ENCODE data around the gene NCAPG.

NCAPG gene, protein sequence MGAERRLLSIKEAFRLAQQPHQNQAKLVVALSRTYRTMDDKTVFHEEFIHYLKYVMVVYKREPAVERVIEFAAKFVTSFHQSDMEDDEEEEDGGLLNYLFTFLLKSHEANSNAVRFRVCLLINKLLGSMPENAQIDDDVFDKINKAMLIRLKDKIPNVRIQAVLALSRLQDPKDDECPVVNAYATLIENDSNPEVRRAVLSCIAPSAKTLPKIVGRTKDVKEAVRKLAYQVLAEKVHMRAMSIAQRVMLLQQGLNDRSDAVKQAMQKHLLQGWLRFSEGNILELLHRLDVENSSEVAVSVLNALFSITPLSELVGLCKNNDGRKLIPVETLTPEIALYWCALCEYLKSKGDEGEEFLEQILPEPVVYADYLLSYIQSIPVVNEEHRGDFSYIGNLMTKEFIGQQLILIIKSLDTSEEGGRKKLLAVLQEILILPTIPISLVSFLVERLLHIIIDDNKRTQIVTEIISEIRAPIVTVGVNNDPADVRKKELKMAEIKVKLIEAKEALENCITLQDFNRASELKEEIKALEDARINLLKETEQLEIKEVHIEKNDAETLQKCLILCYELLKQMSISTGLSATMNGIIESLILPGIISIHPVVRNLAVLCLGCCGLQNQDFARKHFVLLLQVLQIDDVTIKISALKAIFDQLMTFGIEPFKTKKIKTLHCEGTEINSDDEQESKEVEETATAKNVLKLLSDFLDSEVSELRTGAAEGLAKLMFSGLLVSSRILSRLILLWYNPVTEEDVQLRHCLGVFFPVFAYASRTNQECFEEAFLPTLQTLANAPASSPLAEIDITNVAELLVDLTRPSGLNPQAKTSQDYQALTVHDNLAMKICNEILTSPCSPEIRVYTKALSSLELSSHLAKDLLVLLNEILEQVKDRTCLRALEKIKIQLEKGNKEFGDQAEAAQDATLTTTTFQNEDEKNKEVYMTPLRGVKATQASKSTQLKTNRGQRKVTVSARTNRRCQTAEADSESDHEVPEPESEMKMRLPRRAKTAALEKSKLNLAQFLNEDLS

DNA sequence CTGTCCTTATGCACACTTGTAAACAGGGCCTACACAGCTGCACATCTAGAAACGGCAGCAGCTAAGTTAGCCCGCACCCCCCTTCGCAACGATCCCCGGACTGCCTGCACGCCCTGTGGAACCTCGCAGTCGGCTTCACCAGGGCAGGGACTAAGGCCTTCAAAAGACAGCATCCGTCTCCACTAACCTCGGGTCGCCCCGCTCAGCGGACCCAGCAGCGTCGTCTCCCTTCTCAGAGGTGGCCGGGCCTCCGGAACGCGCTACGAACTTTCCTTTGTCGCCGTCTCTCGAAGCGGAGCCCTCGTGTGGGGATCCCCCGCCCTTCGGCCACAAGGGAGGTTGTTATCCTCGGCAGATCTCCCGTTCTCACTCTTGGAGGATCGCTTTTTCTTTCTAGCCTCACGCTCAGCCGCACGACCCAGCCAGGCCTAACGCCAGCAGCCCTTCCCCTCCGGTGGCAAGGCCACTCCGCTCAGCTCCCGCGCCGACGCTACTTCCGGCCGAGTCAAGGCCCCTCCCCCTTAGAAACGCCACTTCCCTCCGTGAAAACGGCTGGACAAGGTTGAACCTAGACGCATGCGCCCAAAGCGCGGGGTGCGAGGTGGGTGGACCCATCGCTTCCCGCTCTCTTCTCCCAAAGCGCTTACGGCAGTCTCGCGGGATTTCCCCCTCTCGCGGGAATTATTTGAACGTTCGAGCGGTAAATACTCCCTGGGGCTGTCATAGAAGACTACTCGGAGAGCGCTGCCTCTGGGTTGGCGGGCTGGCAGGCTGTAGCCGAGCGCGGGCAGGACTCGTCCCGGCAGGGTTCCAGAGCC lies at the start of gene NCAPG, which contains the start of gene DCAF16:
NCAPG (plus strand) TSS at position 720 of the 818 bp plus-strand sequence. CDS start 99 bp downstream, outside the sequence.
DCAF16 (minus strand) TSS at position 498 of the 818 bp plus-strand sequence. CDS start 6,616 bp downstream, outside the sequence.
- peak; percentile 99 for DNase-seq (ENCODE audit: low read depth, low spot score)

DNA sequence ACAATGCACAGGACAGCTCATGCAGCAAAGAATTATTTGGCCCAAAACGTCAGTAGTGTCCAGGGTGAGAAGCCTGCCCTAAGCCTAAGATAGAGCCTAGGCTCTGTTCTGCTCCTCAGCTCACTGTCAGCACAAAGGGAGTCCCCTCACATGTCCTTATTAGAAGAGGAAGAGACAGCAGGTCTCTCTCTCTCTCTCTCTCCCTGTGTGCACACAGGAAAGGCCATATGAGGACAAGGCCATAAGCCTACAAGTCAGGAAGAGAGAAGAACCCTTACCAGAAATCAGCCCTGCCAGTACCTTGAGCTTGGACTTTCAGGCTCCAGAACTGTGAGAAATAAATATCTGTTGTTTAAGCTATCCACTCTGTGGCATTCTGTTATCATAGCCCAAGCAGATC lies 49.7 kb upstream of the NCAPG start:
- DNase-seq (ENCODE audit: low read depth, low spot score): no peak

GRCh38 chr4:17762726-17763125 lies 48.1 kb upstream of the NCAPG start:
- DNase-seq (ENCODE audit: low read depth, low spot score): no peak

DNA sequence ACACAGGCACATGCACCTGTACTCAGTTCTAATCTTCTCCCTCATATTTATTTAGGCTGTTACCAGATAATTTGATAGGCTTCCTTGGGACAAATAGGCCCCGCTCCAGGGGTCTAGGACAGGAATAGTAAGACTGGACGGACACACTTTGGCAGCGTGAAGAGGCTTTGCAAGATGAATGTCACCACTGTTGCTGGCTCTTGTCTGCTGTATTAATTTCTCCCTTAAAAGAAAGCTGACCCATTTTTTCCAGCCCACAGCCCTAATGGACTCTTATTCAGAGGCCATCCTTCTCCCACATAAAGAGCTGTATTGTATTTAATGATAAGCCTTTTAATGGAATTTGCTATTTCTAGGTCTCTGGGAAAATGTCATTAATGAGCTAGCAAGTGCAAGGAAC lies 47.4 kb upstream of the NCAPG start:
- no peak for DNase-seq (ENCODE audit: low read depth, low spot score)

GRCh38 chr4:17763931-17764330 lies 46.8 kb upstream of the NCAPG start:
- no peak for DNase-seq (ENCODE audit: low read depth, low spot score)

- DNase-seq (ENCODE audit: low read depth, low spot score): no peak
Measured at GRCh38 chr4:17765514-17766286, 45.1 kb upstream of the NCAPG start.

DNA sequence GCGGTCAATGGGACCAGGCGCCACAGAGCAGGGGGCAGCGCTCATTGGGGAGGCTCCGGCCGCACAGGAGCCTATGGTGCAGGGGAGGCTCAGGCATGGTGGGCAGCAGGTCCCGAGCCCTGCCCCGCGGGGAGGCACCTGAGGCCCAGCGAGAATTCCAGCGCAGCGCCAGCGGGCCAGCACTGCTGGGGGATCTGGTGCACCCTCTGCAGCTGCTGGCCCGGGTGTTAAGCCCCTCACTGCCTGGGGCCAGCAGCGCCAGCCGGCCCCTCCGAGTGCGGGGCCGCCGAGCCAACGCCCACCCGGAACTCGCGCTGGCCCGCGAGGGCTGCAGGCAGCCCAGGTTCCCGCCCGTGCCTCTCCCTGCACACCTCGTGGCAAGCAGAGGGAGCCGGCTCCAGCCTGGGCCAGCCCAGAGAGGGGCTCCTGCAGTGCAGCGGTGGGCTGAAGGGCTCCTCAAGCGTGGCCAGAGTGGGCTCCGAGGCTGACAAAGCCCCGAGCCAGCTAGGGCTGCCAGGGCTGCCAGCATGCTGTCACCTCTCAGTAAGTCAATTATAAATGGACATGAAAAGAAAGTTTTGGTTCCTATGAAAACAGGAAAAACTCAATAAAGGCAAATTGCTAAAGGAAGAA lies 43.8 kb upstream of the NCAPG start:
- no peak for DNase-seq (ENCODE audit: low read depth, low spot score)

- DNase-seq (ENCODE audit: low read depth, low spot score): no peak
Measured at GRCh38 chr4:17769406-17770174, 41.2 kb upstream of the NCAPG start.

GRCh38 chr4:17770845-17771244 lies 39.9 kb upstream of the NCAPG start:
- DNase-seq (ENCODE audit: low read depth, low spot score): no peak

DNA sequence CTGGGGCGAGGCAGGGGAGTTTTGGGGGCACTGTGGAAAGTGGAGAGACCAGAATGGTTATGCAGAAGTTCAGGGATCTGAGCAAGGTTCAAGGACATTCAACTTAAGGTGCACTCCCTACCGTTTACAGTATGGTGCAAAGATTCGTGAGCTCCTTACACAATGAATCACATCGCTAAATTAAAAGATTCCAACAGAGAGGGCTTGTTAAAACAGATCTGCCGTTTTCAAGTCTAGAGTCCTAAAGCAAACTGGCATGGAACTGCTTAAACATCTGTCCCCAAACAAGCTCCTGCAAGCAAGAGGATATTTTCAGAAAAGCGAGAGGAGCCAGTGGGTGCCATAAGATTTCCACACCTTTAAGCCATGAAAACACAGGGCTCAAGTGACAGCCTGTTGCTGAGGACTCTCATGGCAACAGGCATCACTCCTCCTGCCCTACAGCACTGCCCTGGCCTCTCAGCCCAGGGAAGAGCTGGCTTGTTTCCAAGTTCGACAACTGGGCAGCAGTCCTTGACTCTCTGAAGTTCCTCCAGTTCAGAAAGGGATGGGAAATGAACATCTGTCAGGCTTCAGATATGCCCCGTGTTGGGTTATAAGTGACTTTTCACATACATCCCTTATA lies 39.4 kb upstream of the NCAPG start:
- DNase-seq (ENCODE audit: low read depth, low spot score): no peak

- no peak for DNase-seq (ENCODE audit: low read depth, low spot score)
Measured at GRCh38 chr4:17773135-17773698, 37.6 kb upstream of the NCAPG start.

- DNase-seq (ENCODE audit: low read depth, low spot score): no peak
Measured at GRCh38 chr4:17778431-17778830, 32.3 kb upstream of the NCAPG start.

DNA sequence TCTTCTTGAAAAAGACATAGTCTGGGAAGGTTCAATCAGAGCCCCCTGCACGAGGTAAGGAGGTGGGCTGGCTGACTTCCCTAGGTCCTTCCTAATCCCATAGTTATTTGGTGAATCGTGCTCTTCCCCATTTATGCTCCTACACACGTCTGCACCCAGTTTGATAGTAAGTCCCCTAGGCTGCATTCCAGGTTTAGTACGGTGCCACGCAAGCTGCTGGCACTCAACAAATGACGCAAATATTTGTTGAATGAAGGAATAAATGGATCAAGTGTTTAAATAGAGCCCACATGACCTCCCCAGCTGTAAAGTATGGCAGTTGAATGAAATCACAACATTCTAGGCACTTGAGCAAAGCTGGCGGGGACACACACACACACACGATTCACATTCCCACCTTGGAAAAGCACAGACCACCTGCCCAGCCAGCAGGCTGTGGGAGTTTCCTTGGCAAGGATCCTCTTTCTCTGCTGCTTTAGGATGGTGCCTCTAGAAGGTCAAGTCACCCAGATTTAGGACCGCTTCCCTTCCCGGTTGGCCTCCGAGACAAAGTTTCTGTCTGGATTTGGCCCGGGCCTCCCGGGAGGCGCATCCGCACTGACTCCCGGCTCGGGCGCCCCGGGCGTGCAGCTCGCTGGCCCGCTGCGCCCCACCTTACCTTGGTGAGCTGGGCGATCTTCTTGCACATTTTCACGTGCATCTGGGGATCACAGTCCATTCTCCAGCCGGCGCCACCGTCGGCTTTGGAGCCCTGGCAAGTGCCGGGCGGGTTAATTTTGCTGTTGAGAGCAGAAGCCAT lies 30.1 kb upstream of the NCAPG start:
- no peak for DNase-seq (ENCODE audit: low read depth, low spot score)

- DNase-seq (ENCODE audit: low read depth, low spot score): no peak
Measured at GRCh38 chr4:17781300-17782287, 29.2 kb upstream of the NCAPG start, which contains the start of gene FAM184B. FAM184B (minus strand) TSS chr4:17781621; CDS start chr4:17781299, 322 bp downstream.

DNA sequence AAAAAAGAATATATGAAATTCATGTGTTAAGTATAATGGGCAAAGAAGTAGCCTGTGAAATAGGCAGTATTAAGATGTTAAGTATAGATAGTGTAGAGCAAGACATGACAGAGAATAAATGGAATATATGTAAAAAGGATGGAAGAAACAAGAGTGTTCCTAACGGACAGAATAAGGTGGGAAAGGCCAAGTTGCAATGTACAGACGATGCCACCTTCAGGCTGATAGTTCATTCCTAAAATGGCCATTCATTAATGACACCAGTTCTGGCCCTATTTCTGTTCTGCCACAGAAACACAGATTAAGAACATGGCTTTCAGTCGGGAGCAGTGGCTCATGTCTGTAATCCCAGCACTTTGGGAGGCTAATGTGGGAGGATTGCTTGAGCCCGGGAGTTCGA lies 24.9 kb upstream of the NCAPG start:
- DNase-seq (ENCODE audit: low read depth, low spot score): no peak

DNA sequence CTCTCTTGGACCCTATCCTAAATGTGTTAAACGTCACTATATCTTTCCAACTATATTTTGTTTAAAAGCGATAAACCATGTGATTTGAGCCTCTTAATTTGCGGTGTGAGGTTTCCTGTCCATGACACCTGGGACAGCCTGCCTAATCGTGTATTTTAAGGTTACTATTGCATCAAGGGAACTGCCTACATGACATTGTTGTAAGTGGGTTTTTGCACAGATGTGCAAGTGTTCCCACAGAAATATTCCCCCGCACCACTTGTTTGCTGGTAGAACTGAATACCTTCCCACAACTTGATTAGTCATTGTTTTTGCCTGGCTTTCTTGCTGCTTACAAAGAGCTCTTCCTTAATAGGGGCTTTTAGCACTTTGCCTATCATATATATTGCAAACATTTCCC lies 24.2 kb upstream of the NCAPG start:
- DNase-seq (ENCODE audit: low read depth, low spot score): no peak
